PC-3 (cell line): ENCODE data around the gene PGAM1. TPM values are rescaled to one million over a fixed set of nuclear protein-coding genes. Genes with fewer than 3 reads are reported as not detected.

Experiments used
- ATAC-seq: fragments of 200-7000 bp; cut with Tn5 transposase; 2 replicates; pipeline ENCODE4 v1.9.1; 2020; ENCODE audit warnings: mild to moderate bottlenecking, moderate library complexity
- BruUV-seq: library from RNA; stranded (reverse); fragments of 400-500 nt; replicated peaks from 2 replicates; lab custom pipeline; 2021; lab: Mats Ljungman, UMichigan
- CTCF ChIA-PET: fragments of 300-600 bp; sonication (Branson Sonifier 250); formaldehyde crosslinking; loops from one replicate; lab custom pipeline; 2022; ENCODE audit warnings: antibody characterized with exemption; lab: Charles Lee
- POLR2A ChIA-PET: fragments of 300-600 bp; sonication (Branson Sonifier 250); formaldehyde crosslinking; loops from one replicate; lab custom pipeline; 2022; ENCODE audit warnings: antibody characterized with exemption; ENCODE audit not compliant: unreplicated experiment; lab: Charles Lee
- DNase-seq: peaks from one replicate; pipeline ENCODE4 v3.0.0-alpha.2; 2015
- H2AFZ ChIP-seq: fragments of 300-600 bp; sonication (generic); 2 replicates; pipeline ENCODE4 v1.6.0; 2016; ENCODE audit warnings: antibody characterized with exemption, low read length
- H3F3A ChIP-seq: fragments of 300-600 bp; sonication (generic); one replicate; pipeline ENCODE4 v1.6.0; 2017; ENCODE audit warnings: antibody characterized with exemption, low read length, control low read depth, mild to moderate bottlenecking; ENCODE audit not compliant: unreplicated experiment
- H3K27ac ChIP-seq: fragments of 300-600 bp; sonication (generic); 2 replicates; pipeline ENCODE4 v1.5.1; 2016; ENCODE audit warnings: mild to moderate bottlenecking, low read length
- H3K27me3 ChIP-seq: fragments of 300-600 bp; sonication (generic); 2 replicates; pipeline ENCODE4 v1.6.1; 2016; ENCODE audit warnings: low read length, mixed read lengths
- H3K36me3 ChIP-seq: fragments of 300-600 bp; sonication (generic); 2 replicates; pipeline ENCODE4 v1.6.1; 2016; ENCODE audit warnings: low read depth, mixed run types, low read length, mixed read lengths
- H3K4me1 ChIP-seq: fragments of 300-600 bp; sonication (generic); 2 replicates; pipeline ENCODE4 v1.5.1; 2016; ENCODE audit warnings: low read length; ENCODE audit not compliant: insufficient read depth
- H3K4me2 ChIP-seq: fragments of 300-600 bp; sonication (generic); 2 replicates; pipeline ENCODE4 v1.6.0; 2016; ENCODE audit warnings: low read length
- H3K4me3 ChIP-seq: fragments of 300-600 bp; sonication (generic); 2 replicates; pipeline ENCODE4 v1.5.1; 2016; ENCODE audit warnings: mild to moderate bottlenecking, low read length, mixed read lengths
- H3K79me2 ChIP-seq: fragments of 300-600 bp; sonication (generic); 2 replicates; pipeline ENCODE4 v1.6.1; 2017; ENCODE audit warnings: low read length, mixed read lengths
- H3K9ac ChIP-seq: fragments of 300-600 bp; sonication (generic); 2 replicates; pipeline ENCODE4 v1.6.0; 2016; ENCODE audit warnings: mild to moderate bottlenecking, low read length
- H3K9me2 ChIP-seq: fragments of 300-600 bp; sonication (generic); replicated peaks from 2 replicates; pipeline ENCODE4 v1.6.1; 2016; ENCODE audit warnings: mixed run types, low read length, mixed read lengths
- H3K9me3 ChIP-seq: fragments of 300-600 bp; sonication (generic); 2 replicates; pipeline ENCODE4 v1.6.1; 2016; ENCODE audit warnings: low read length, mixed read lengths
- H4K20me1 ChIP-seq: fragments of 300-600 bp; sonication (generic); 2 replicates; pipeline ENCODE4 v1.6.1; 2016; ENCODE audit warnings: low read length, mixed read lengths
- EZH2 ChIP-seq: fragments of 300-600 bp; sonication (generic); IDR thresholded peaks from one replicate; pipeline ENCODE4 v1.6.1; 2017; ENCODE audit warnings: antibody characterized with exemption, mild to moderate bottlenecking, low read length; ENCODE audit not compliant: unreplicated experiment
- EZH2phosphoT487 ChIP-seq: fragments of 300-600 bp; sonication (generic); IDR thresholded peaks from 2 replicates; pipeline ENCODE4 v1.6.1; 2018; ENCODE audit warnings: mild to moderate bottlenecking, antibody characterized with exemption, low read length, borderline replicate concordance
- intact Hi-C: fragments of 100-400 bp; cut with micrococcal nuclease; formaldehyde crosslinking; loops from 2 replicates; pipeline ENCODE4 v1.9.0; 2023
- total RNA-seq: library from RNA; depleted of rRNA; stranded (reverse); fragments of >200 nt; gene quantifications from 2 replicates; pipeline ENCODE4 v1.2.3, GENCODE V29; 2014
- TF ChIP-seq, protein P1 (sequence below): fragments of 300-600 bp; sonication (generic); conservative IDR thresholded peaks from 2 replicates; pipeline ENCODE4 v1.5.1; 2017; ENCODE audit warnings: antibody characterized with exemption, low read depth, mild to moderate bottlenecking, low read length

PGAM1 gene
- total RNA-seq, 1 experiment from 2014 or later = 661 TPM

DNA sequence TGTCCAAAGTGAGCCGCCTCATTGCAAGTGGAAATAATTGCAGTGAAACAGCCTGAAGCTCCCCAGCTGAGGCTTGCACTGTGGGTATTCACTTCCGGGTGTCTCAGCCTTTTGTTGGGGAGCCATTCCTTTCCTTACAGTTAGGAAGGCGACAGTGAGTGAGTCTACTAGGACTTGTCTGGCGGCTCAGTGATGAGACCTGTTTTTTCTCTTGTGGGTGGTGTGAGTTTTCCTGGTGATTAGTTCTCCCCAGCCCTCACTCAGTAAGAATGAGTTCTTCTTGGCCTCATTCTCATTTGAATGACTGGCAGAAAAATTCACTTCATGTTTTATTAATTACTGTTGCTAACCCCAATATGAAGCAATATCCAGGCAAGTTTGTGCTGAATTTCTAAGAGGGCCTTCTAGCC, 2.6 kb downstream of the PGAM1 start:
- TF ChIP-seq EZH2 = no peak
- TF ChIP-seq, protein P1, sequence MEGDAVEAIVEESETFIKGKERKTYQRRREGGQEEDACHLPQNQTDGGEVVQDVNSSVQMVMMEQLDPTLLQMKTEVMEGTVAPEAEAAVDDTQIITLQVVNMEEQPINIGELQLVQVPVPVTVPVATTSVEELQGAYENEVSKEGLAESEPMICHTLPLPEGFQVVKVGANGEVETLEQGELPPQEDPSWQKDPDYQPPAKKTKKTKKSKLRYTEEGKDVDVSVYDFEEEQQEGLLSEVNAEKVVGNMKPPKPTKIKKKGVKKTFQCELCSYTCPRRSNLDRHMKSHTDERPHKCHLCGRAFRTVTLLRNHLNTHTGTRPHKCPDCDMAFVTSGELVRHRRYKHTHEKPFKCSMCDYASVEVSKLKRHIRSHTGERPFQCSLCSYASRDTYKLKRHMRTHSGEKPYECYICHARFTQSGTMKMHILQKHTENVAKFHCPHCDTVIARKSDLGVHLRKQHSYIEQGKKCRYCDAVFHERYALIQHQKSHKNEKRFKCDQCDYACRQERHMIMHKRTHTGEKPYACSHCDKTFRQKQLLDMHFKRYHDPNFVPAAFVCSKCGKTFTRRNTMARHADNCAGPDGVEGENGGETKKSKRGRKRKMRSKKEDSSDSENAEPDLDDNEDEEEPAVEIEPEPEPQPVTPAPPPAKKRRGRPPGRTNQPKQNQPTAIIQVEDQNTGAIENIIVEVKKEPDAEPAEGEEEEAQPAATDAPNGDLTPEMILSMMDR = no peak
- no peak for TF ChIP-seq EZH2phosphoT487
- Histone ChIP-seq H4K20me1 (peaks cover 25% of the 10 kb centered on the region), H3K4me3 (peak overlapping the region; percentile 96), H3K9me3 (no peaks in the 10 kb centered on the region), H3K36me3 (peaks cover 43% of the 10 kb centered on the region), H3F3A (no peaks in the 10 kb centered on the region), H2AFZ (no peak overlapping the region), H3K9ac (peak overlapping the region; percentile 95), H3K79me2 (peaks cover 58% of the 10 kb centered on the region), H3K4me1 (peaks cover 8% of the 10 kb centered on the region), H3K27ac (peak overlapping the region; percentile 30; the same call in 1 of the 2 replicates), H3K9me2 (no peaks in the 10 kb centered on the region), H3K4me2 (peak overlapping the region; percentile 80), H3K27me3 (no peaks in the 10 kb centered on the region)
- no peak for DNase-seq
- no peak for ATAC-seq
- ChIA-PET CTCF (no interaction called here), POLR2A (interaction anchor here (0.5 kb wide), 1 partner anchor 22 kb away, joined by 3 read pairs; no protein-coding TSS in a partner anchor)
- BruUV-seq = no TSS peak
- intact Hi-C loops = no loop called here

DNA sequence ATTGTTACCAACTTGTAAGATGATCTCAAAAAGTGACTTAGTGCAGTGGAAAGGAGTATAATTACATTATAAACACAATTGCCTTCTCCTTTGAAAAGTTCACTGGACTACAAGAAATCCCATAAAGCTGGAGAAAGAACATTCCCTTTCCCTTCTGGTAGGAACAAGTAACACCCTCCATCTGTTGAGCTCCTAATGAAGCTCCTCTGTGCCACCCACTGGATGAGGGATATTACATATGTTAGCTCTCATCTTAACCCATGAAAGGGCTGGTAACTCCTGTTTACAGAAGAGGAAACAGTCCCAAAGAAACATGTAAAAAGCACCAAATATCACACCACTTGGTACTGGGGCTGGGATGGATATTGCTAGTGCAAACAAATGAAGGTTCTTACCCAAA, 8.1 kb downstream of the PGAM1 start:
- Histone ChIP-seq H3K79me2 (peaks cover 21% of the 10 kb centered on the region), H3K36me3 (peaks cover 29% of the 10 kb centered on the region), H2AFZ (no peak overlapping the region), H3K9me3 (no peaks in the 10 kb centered on the region), H3K4me3 (no peak overlapping the region), H3K27me3 (no peaks in the 10 kb centered on the region), H3K27ac (no peak overlapping the region), H3F3A (no peaks in the 10 kb centered on the region), H3K9me2 (no peaks in the 10 kb centered on the region), H3K9ac (no peak overlapping the region), H3K4me2 (no peak overlapping the region), H4K20me1 (0 out of 2 replicates have a peak, but pooled peaks cover 6% of the 10 kb centered on the region), H3K4me1 (no peaks in the 10 kb centered on the region)
- ATAC-seq = peak; percentile 59
- intact Hi-C loops = no loop called here
- no peak for DNase-seq
- ChIA-PET POLR2A (no interaction called here), CTCF (interaction anchor here (0.5 kb wide), 1 partner anchor 179 kb away, joined by 3 read pairs; no protein-coding TSS in a partner anchor)
- no peak for TF ChIP-seq EZH2phosphoT487
- TF ChIP-seq, protein P1 = no peak
- TF ChIP-seq EZH2 = no peak
- BruUV-seq = no TSS peak

DNA sequence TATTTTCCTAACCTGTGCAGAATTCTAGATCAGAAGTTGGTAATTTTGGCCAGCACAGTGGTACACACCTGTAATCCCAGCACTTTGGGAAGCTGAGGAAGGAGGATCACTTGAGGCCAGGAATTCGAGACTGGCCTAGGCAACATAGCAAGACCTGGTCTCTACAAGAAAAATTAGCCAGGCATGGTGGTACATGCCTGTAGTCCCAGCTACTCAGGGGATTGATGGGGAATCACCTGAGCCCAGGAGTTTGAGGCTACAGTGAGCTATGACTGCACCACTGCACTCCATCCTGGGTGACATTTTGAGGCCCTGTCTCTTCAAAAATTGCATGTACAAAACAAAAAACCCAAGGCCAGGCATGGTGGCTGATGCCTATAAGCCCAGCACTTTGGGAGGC, 8.6 kb downstream of the PGAM1 start:
- intact Hi-C loops = no loop called here
- Histone ChIP-seq H2AFZ (no peak overlapping the region), H3K9ac (no peak overlapping the region), H3K4me1 (no peaks in the 10 kb centered on the region), H3K27ac (no peak overlapping the region), H3K4me2 (no peak overlapping the region), H3F3A (no peaks in the 10 kb centered on the region), H3K27me3 (no peaks in the 10 kb centered on the region), H3K36me3 (peaks cover 26% of the 10 kb centered on the region), H3K79me2 (peaks cover 16% of the 10 kb centered on the region), H3K9me3 (no peaks in the 10 kb centered on the region), H4K20me1 (0 out of 2 replicates have a peak, but pooled peaks cover 6% of the 10 kb centered on the region), H3K4me3 (no peak overlapping the region), H3K9me2 (no peaks in the 10 kb centered on the region)
- no peak for TF ChIP-seq EZH2
- TF ChIP-seq, protein P1 = no peak
- no peak for TF ChIP-seq EZH2phosphoT487
- ATAC-seq (no peak; the same call in 1 of the 2 replicates), DNase-seq (no peak)
- POLR2A ChIA-PET = interaction anchor here (0.6 kb wide), 1 partner anchor 11 kb away, joined by 5 read pairs; no protein-coding TSS in a partner anchor
- CTCF ChIA-PET = no interaction called here
- BruUV-seq = no TSS peak
